Measurements from ENCODE around the gene P2RX3.

P2RX3 gene

GRCh38 chr11:57421066-57421465, 82.9 kb downstream of the P2RX3 start:
- Mint-ChIP-seq H3K36me3 (peaks cover 59 to 95% of the 10 kb centered on the region in 2 donors), H3K27me3 (no peaks in the 10 kb centered on the region), H3K4me3 (no peak overlapping the region), H3K4me1 (peaks cover 38 to 59% of the 10 kb centered on the region in 2 donors), H3K27ac (no peak overlapping the region), H3K9me3 (no peaks in the 10 kb centered on the region)
- DNase-seq (no peak), ATAC-seq (replicated peaks) (no peak)

GRCh38 chr11:57421805-57422204, 83.7 kb downstream of the P2RX3 start:
- ATAC-seq (replicated peaks), result no peak
- Mint-ChIP-seq H3K4me3 (no peak overlapping the region), H3K27ac (no peak overlapping the region), H3K36me3 (peaks cover 55 to 93% of the 10 kb centered on the region in 2 donors), H3K27me3 (no peaks in the 10 kb centered on the region), H3K4me1 (peaks cover 38 to 62% of the 10 kb centered on the region in 2 donors), H3K9me3 (no peaks in the 10 kb centered on the region)
- DNase-seq, result no peak
